ENCODE data around the gene MEX3C. TPM values are rescaled to one million over a fixed set of nuclear protein-coding genes. Genes with fewer than 3 reads are reported as not detected.

MEX3C gene
- total RNA-seq, 1 donor from 2014 or later: 81.3 TPM

- Mint-ChIP-seq H3K9me3 (ENCODE audit: unreplicated experiment) (peaks cover 1% of the 10 kb centered on the region), H3K4me3 (ENCODE audit: unreplicated experiment) (no peak overlapping the region), H3K27ac (ENCODE audit: unreplicated experiment) (no peak overlapping the region), H3K27me3 (ENCODE audit: unreplicated experiment) (no peaks in the 10 kb centered on the region), H3K4me1 (ENCODE audit: low read depth, unreplicated experiment) (no peaks in the 10 kb centered on the region), H3K36me3 (ENCODE audit: unreplicated experiment) (no peaks in the 10 kb centered on the region)
- TF ChIP-seq CTCF (IDR thresholded peaks at IDR 0.05; ENCODE audit: partially characterized antibody, unreplicated experiment): no peak
- DNase-seq: no peak
Measured at GRCh38 chr18:51226068-51226467, 28.6 kb upstream of the MEX3C start.

GRCh38 chr18:51212606-51213005 lies 15.1 kb upstream of the MEX3C start:
- Mint-ChIP-seq H3K4me3 (ENCODE audit: unreplicated experiment) (no peak overlapping the region), H3K9me3 (ENCODE audit: unreplicated experiment) (peaks cover 2% of the 10 kb centered on the region), H3K27ac (ENCODE audit: unreplicated experiment) (no peak overlapping the region), H3K36me3 (ENCODE audit: unreplicated experiment) (peaks cover 4% of the 10 kb centered on the region), H3K27me3 (ENCODE audit: unreplicated experiment) (peaks cover 2% of the 10 kb centered on the region), H3K4me1 (ENCODE audit: low read depth, unreplicated experiment) (no peaks in the 10 kb centered on the region)
- TF ChIP-seq CTCF (IDR thresholded peaks at IDR 0.05; ENCODE audit: partially characterized antibody, unreplicated experiment): no peak
- no peak for DNase-seq

GRCh38 chr18:51211552-51211951 lies 14.1 kb upstream of the MEX3C start:
- H3K36me3 Mint-ChIP-seq (ENCODE audit: unreplicated experiment): peaks cover 4% of the 10 kb centered on the region

GRCh38 chr18:51196811-51197660 lies 445 bp downstream of the MEX3C start:
- Mint-ChIP-seq H3K27ac (ENCODE audit: unreplicated experiment) (peak overlapping the region; percentile 97), H3K4me1 (ENCODE audit: low read depth, unreplicated experiment) (peaks cover 13% of the 10 kb centered on the region), H3K4me3 (ENCODE audit: unreplicated experiment) (peak overlapping the region; percentile 91), H3K27me3 (ENCODE audit: unreplicated experiment) (peaks cover 19% of the 10 kb centered on the region), H3K36me3 (ENCODE audit: unreplicated experiment) (peaks cover 7% of the 10 kb centered on the region), H3K9me3 (ENCODE audit: unreplicated experiment) (peaks cover 20% of the 10 kb centered on the region)
- no peak for TF ChIP-seq CTCF (IDR thresholded peaks at IDR 0.05; ENCODE audit: partially characterized antibody, unreplicated experiment)
- DNase-seq: peak; percentile 81

More at GRCh38 chr18:51211552-51211951, 14.1 kb upstream of the MEX3C start:
- H3K4me1 Mint-ChIP-seq (ENCODE audit: low read depth, unreplicated experiment): no peaks in the 10 kb centered on the region
- no peak overlapping the region for H3K4me3 Mint-ChIP-seq (ENCODE audit: unreplicated experiment)
- H3K27ac Mint-ChIP-seq (ENCODE audit: unreplicated experiment): no peak overlapping the region
- H3K27me3 Mint-ChIP-seq (ENCODE audit: unreplicated experiment): peaks cover 2% of the 10 kb centered on the region
- DNase-seq: no peak
- TF ChIP-seq CTCF (IDR thresholded peaks at IDR 0.05; ENCODE audit: partially characterized antibody, unreplicated experiment): no peak
- H3K9me3 Mint-ChIP-seq (ENCODE audit: unreplicated experiment): peaks cover 3% of the 10 kb centered on the region

GRCh38 chr18:51196118-51196810 lies 1.2 kb downstream of the MEX3C start:
- H3K4me3 Mint-ChIP-seq (ENCODE audit: unreplicated experiment): peak overlapping the region; percentile 91
- H3K36me3 Mint-ChIP-seq (ENCODE audit: unreplicated experiment): peaks cover 7% of the 10 kb centered on the region
- peaks cover 19% of the 10 kb centered on the region for H3K27me3 Mint-ChIP-seq (ENCODE audit: unreplicated experiment)
- peaks cover 19% of the 10 kb centered on the region for H3K4me1 Mint-ChIP-seq (ENCODE audit: low read depth, unreplicated experiment)
- peak overlapping the region; percentile 97 for H3K27ac Mint-ChIP-seq (ENCODE audit: unreplicated experiment)
- peak; percentile 40 for DNase-seq
- TF ChIP-seq CTCF (IDR thresholded peaks at IDR 0.05; ENCODE audit: partially characterized antibody, unreplicated experiment): no peak
- H3K9me3 Mint-ChIP-seq (ENCODE audit: unreplicated experiment): peaks cover 20% of the 10 kb centered on the region
